Activated T-cell treated with anti-CD3 and anti-CD28 coated beads, Interleukin-2, amount 50 U/mL, for 4 hours (primary cell): ENCODE measurements around the gene KREMEN1. TPM values are rescaled to one million over a fixed set of nuclear protein-coding genes. Genes with fewer than 3 reads are reported as not detected.
A peak's percentile ranks its signal among the peaks of the same experiment; 100 is the strongest.

Source experiments
- ATAC-seq, 2 donors: fragments of 200-7000 bp; cut with Tn5 transposase; one replicate each; pipeline ENCODE4 v1.10.0; 2021
- DNase-seq: peaks from one replicate; pipeline ENCODE4 v3.0.0-alpha.2; 2020
- H3K27me3 Mint-ChIP-seq: one replicate; pipeline ENCODE4 v1.8.0; 2021; ENCODE audit warnings: low read depth, mixed read lengths
- H3K36me3 Mint-ChIP-seq: one replicate; pipeline ENCODE4 v1.8.0; 2022; ENCODE audit warnings: mixed read lengths; ENCODE audit not compliant: insufficient read depth
- H3K4me1 Mint-ChIP-seq: one replicate; pipeline ENCODE4 v1.8.0; 2021; ENCODE audit warnings: low read depth, mixed read lengths
- H3K4me3 Mint-ChIP-seq: one replicate; pipeline ENCODE4 v1.8.0; 2021; ENCODE audit warnings: mild to moderate bottlenecking, moderate library complexity, mixed read lengths
- H3K9me3 Mint-ChIP-seq: one replicate; pipeline ENCODE4 v1.8.0; 2021; ENCODE audit warnings: mixed read lengths
- total RNA-seq, 3 donors: library from RNA; stranded (reverse); gene quantifications; one replicate each; pipeline ENCODE4 v1.2.1, GENCODE V29; 2021

Gene KREMEN1
- total RNA-seq, 3 donors from 2014 or later: 0.03 to 0.33 (median 0.03) TPM

DNA sequence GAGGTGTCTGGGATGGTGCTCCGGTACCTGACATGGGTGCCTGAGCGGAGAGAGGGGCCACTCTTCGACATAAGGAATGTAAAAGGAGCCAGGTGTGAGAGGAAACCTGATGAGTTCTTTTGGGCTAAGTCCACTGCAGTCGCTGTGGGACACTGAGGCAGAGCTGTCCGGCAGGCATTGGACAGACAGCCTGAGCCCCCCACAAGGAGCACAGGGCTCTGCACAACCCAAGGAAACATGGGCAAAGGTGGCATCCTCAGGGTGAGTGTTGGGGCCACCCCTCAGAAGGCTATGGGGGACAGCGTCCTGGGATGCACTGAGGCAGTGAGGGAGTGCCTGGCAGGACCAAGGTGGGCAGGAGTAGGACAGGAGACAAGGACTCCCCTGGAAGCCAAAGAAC is 75.2 kb downstream of the KREMEN1 start:
- Mint-ChIP-seq H3K36me3 (no peaks in the 10 kb centered on the region), H3K4me1 (no peaks in the 10 kb centered on the region), H3K4me3 (no peak overlapping the region), H3K27me3 (peaks cover 16% of the 10 kb centered on the region), H3K9me3 (no peaks in the 10 kb centered on the region)
- no peak for DNase-seq
- no peak for ATAC-seq

DNA sequence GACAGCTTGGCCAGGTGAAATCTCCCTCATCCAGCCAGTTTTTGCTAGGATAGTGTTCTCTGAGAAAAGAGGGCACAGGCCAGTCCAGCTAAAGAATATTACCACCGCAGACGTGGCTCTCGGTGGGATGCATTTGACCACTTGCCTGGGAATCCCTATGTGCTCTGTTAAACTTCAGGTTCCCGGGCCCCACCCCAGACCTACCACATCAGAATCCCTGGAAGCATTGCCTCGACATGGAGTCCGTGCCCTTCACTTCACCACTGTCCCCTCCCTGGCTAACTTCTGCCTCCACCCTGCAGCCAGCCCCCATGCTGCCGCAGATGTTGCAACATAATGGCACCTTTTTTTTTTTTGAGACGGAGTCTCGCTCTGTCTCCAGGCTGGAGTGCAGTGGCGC is 76.0 kb downstream of the KREMEN1 start:
- H3K4me1 Mint-ChIP-seq: no peaks in the 10 kb centered on the region

DNA sequence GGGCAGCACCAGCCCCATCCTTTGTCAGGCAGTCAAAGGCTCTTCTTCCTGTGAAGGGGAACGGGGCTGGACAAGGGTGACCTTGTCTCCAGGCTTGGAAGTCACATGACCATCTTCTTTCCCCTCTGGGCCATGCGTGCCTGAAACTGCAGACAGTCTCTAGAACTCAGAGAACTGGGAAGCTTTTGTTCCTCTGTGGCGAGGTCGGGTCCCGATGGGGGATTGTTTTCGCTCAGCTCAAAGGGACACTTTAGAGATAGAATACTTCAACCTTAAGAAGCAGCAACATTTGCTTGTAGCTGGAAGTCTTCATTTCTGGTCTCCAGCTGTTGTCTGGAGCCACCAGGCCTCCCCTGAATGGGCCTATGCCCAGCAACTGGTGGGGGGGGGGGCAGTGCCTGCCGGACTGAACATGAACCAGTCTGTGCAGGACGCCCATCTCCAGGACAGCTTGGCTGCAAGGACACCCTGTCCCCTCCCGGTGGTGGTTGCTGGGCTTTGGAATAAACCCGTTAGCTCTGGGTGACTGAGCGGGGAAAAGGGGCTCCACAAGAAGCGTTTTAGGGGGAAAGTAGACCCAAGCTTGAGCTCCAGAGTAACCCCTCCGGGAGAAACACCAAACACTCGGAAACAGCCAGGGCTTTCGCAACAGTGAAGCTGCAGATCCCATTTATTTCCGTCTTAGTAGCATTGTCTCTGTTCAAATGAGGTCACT is 77.2 kb downstream of the KREMEN1 start:
- no peak overlapping the region for H3K4me3 Mint-ChIP-seq
- no peaks in the 10 kb centered on the region for H3K9me3 Mint-ChIP-seq
- ATAC-seq: no peak
- no peak for DNase-seq
- H3K36me3 Mint-ChIP-seq: no peaks in the 10 kb centered on the region
- peaks cover 5% of the 10 kb centered on the region for H3K4me1 Mint-ChIP-seq
- peaks cover 29% of the 10 kb centered on the region for H3K27me3 Mint-ChIP-seq

More for the DNA sequence above, 76.0 kb downstream of the KREMEN1 start:
- no peak overlapping the region for H3K4me3 Mint-ChIP-seq
- H3K27me3 Mint-ChIP-seq: peaks cover 23% of the 10 kb centered on the region
- H3K36me3 Mint-ChIP-seq: no peaks in the 10 kb centered on the region
- no peaks in the 10 kb centered on the region for H3K9me3 Mint-ChIP-seq
- DNase-seq: no peak
- ATAC-seq: no peak

DNA sequence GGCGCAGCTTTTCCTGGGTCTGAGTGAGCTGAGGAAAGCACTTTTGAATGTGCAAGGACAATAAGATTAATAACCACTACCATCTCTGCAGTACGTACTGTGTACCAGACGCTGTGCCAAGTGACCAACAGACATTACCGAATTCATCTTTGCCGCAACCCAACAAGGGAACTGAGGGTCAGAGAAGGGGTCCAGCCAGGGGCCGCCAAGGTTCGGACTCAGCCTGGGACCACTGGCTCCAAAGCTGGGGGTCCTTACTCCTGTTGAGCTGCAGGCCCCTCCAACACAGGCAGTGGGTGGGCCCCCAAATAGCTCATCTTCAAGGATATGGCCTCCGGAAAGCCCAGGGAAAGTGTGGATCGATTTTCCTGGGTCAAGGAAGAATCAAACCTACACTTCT is 77.9 kb downstream of the KREMEN1 start:
- ATAC-seq (no peak), DNase-seq (no peak)
- Mint-ChIP-seq H3K4me1 (peaks cover 5% of the 10 kb centered on the region), H3K4me3 (no peak overlapping the region), H3K36me3 (no peaks in the 10 kb centered on the region), H3K9me3 (no peaks in the 10 kb centered on the region), H3K27me3 (peaks cover 33% of the 10 kb centered on the region)

DNA sequence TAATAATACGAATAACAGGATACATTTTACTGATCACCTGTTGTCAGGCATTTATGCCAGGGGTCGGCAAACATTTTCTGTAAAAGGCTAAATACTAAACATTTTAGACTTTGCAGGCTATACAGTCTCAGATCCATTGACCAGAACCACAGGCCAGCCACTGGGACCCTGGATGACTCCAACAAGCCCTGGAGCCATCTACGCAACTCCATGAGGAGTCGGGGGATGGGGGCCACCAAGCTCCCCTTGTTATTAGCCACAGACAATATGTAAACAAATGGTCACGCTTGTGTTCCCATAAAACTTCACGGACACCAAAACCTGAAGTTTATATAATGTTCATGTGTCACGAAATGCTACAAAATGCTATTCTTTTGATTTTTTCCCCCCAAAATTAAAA is 78.5 kb downstream of the KREMEN1 start:
- Mint-ChIP-seq H3K9me3 (no peaks in the 10 kb centered on the region), H3K27me3 (peaks cover 38% of the 10 kb centered on the region), H3K4me1 (peaks cover 5% of the 10 kb centered on the region), H3K36me3 (no peaks in the 10 kb centered on the region), H3K4me3 (no peak overlapping the region)
- no peak for DNase-seq
- ATAC-seq: no peak

DNA sequence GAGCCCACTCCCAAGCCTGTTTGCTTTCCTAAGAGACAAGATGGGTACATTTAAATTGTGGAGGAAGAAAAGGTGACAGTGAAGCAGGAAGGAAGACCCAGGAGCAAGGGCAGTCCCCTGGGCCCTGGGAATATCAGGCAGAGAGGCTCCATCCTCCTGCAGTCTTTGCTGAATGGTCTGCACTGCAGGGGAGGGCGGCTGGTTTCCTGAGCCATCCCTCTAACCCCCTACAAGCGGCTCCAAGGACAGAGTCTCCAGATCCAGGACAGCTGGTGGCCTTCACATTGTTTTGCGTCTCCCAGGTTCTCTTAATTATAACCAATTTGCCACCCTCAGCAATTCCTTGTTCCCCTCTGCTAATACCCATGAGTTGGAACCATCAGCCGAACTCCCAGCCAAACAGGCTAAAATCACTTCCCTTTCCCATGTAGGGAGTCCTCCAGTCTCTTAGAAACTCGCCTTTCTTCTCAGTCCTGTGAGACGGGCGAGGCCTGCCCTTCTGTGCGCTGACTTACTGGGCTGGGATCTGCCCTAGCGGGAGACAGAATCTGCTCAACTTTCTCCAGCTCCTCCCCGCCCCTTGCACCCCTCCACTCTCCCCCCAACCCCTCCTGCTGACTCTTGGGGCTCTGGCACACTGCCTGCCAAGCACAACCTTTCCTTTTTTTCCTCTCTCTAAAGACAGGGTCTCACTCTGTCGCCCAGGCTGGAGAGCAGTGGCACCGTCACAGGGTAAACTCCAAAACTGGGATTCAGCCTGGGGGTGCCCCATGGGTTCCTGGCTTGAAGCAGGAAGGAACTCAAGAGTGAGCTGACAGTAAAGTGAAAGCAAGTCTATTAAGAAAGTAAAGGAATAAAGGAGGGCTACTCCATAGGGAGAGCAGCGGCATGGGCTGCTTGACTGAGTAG is 79.5 kb downstream of the KREMEN1 start:
- Mint-ChIP-seq H3K36me3 (no peaks in the 10 kb centered on the region), H3K4me3 (no peak overlapping the region)
- no peak for DNase-seq

DNA sequence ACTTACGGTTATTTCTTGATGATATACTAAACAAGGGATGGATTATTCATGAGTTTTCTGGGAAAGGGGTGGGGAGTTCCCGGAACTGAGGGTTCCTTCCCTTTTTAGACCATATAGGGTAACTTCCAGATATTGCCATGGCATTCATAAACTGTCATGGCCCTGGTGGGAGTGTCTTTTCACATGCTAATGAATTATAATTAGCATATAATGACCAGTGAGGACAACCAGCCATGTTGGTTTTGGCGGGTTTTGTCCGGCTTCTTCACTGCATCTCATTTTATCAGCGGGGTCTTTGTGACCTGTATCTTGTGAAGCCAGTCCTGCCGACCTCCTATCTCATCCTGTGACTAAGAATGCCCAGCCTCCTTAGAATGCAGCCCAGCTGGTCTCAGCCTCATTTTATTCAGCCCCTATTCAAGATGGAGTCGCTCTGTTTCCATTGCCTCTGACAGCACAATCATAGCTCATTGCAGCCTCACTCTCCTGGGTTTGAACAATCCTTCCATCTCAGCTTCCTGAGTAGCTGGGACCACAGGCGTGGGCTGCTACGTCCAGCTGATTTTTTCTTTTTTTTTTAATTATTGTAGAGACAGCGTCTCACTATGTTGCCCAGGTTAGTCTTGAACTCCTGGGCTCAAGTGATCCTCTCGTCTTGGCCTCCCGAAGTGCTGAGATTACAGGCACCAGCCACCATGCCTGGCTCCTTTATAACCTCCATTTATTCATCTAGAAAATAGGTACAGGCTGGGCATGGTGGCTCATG is 80.3 kb downstream of the KREMEN1 start:
- no peaks in the 10 kb centered on the region for H3K36me3 Mint-ChIP-seq
- ATAC-seq (no peak), DNase-seq (no peak)
- no peak overlapping the region for H3K4me3 Mint-ChIP-seq
- peaks cover 41% of the 10 kb centered on the region for H3K27me3 Mint-ChIP-seq
- peaks cover 5% of the 10 kb centered on the region for H3K4me1 Mint-ChIP-seq
- no peaks in the 10 kb centered on the region for H3K9me3 Mint-ChIP-seq

More for the DNA sequence above, 79.5 kb downstream of the KREMEN1 start:
- H3K9me3 Mint-ChIP-seq: no peaks in the 10 kb centered on the region
- peaks cover 44% of the 10 kb centered on the region for H3K27me3 Mint-ChIP-seq
- no peak for ATAC-seq
- peaks cover 5% of the 10 kb centered on the region for H3K4me1 Mint-ChIP-seq

DNA sequence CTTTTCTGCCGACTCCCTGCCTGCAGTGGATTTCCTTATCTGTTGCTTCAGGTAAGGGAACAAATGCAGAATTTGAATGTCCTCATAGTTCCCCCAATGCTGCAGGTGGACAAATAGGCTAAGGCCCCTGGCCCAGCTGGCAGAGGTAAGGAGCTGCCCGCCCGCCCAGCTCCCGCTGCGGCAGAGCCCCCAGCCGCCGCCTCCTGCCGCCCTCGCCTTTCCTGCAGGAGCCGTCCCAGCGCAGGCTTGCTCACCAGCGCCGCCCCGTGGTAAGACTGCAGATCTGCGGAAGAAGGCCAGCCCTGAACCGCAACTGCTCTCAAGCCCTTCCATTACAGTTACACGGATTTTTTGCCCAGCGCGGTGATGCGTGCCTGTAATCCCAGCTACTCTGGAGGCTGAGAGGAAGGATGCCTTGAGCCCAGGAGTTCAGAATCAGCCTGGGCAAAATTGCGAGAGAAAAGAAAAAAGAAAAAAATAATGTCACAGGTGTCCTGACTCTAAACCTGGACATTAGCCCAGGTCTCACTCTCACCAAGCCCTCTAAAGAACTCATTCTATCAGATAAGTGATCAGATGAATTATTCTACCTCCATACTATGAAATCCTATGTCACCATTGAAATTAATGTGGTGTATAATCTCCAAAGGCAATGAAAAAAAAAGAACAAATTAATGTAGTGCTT is 81.7 kb downstream of the KREMEN1 start:
- DNase-seq (peak; percentile 76), ATAC-seq (peak; percentile 77 to 87)
- H3K36me3 Mint-ChIP-seq: no peaks in the 10 kb centered on the region
- no peak overlapping the region for H3K4me3 Mint-ChIP-seq
- H3K4me1 Mint-ChIP-seq: peaks cover 5% of the 10 kb centered on the region
- peaks cover 42% of the 10 kb centered on the region for H3K27me3 Mint-ChIP-seq
- H3K9me3 Mint-ChIP-seq: no peaks in the 10 kb centered on the region

DNA sequence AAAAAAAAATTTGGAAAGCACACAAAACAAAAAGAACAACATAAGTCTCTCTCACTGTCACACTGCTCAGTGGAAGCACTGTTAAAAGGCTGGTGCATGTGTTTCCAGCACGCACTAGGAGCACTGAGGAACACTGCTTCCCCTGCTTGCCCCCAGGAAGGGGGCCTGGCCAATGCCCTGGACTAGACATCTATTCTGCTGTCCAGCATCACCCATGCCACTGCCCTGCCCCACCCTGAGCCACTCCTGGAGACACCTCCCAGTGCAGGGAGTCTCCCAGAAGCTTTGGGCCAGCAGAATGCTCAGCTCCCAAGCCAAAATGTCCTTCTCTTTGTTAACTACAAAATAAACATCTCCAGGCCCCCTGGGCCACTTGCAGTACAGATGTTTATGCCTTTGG is 83.1 kb downstream of the KREMEN1 start:
- Mint-ChIP-seq H3K36me3 (no peaks in the 10 kb centered on the region), H3K4me3 (no peak overlapping the region), H3K9me3 (no peaks in the 10 kb centered on the region), H3K27me3 (peaks cover 52% of the 10 kb centered on the region), H3K4me1 (peaks cover 5% of the 10 kb centered on the region)
- DNase-seq: no peak
- ATAC-seq: no peak

DNA sequence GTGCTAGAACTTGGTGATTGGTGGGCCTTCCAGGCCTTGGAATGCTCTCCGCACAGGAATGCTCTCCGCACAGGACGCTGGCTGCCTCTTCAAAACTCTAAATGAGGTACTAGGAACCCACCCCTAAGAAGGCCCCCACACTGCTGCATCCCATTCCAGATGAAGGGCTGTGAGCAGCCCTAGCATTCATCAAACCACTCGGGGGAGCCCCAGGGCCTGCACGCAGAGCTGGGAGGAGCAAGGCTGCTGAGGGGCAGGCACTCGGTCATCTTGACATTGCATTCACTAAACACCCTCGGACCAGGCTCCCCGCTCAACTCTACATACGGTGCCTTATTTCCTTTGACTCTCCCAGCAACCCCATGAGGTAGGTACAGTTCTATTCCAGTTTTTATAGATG is 83.7 kb downstream of the KREMEN1 start:
- H3K27me3 Mint-ChIP-seq: peaks cover 53% of the 10 kb centered on the region
- H3K36me3 Mint-ChIP-seq: no peaks in the 10 kb centered on the region
- no peaks in the 10 kb centered on the region for H3K9me3 Mint-ChIP-seq
- DNase-seq (no peak), ATAC-seq (no peak)
- peaks cover 5% of the 10 kb centered on the region for H3K4me1 Mint-ChIP-seq
- no peak overlapping the region for H3K4me3 Mint-ChIP-seq

DNA sequence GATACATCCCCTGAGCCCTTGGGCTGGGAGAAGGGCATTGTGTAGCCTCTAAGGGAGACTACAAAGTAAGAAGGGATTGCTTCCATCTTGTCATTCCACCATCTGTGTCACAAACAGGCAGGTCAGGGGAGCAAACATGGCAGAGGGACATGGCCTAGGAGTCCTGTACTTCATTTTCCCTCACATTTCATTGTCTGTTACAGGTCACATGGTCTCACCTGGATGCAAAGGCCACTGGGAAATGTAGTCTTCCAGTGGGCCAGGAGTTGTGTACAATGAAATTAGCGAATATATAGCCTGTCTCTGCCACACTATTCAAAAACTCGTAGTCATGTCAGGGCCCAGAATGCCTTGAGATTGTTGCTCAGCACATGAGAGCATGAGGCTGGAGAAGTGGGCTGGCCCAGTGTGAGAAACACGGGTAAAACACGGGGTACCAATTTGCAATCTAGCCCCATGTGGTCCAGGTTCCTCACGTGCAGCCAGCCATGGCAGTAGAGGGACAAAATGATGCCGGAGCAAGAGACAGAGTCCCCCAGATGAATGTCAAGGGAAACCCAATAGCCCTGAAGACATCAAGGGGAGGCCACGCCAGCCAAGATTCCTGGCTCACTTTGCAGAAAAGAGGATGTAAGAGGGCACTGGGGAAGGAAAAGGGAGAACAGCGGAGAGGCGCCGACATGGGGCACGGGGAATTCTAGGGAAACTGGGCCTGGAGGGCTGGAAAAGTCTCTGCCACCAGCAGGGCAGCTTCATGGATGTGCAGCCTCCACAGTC is 85.1 kb downstream of the KREMEN1 start:
- ATAC-seq: no peak
- no peak for DNase-seq
- H3K4me3 Mint-ChIP-seq: no peak overlapping the region
- peaks cover 5% of the 10 kb centered on the region for H3K4me1 Mint-ChIP-seq
- no peaks in the 10 kb centered on the region for H3K36me3 Mint-ChIP-seq
- no peaks in the 10 kb centered on the region for H3K9me3 Mint-ChIP-seq
- H3K27me3 Mint-ChIP-seq: peaks cover 43% of the 10 kb centered on the region

DNA sequence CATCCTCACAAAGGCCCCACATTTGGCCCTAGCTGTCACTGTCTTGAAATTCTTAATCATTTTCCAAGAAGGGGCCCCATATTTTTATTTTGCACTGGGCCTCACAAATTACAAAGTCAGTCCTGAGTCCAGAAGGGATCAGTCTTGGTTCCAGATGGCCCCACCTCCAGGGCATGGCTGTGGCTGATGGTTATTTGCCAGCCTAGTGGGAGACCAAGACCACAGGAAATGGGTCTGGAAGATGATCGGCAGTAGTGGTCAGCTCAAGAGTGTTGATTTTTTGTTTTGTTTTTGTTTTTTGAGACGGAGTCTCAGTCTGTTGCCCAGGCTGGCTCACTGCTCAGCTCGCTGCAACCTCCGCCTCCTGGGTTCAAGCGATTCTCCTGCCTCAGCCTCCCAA is 85.7 kb downstream of the KREMEN1 start:
- no peak for ATAC-seq
- H3K4me1 Mint-ChIP-seq: peaks cover 5% of the 10 kb centered on the region
- H3K27me3 Mint-ChIP-seq: peaks cover 38% of the 10 kb centered on the region

DNA sequence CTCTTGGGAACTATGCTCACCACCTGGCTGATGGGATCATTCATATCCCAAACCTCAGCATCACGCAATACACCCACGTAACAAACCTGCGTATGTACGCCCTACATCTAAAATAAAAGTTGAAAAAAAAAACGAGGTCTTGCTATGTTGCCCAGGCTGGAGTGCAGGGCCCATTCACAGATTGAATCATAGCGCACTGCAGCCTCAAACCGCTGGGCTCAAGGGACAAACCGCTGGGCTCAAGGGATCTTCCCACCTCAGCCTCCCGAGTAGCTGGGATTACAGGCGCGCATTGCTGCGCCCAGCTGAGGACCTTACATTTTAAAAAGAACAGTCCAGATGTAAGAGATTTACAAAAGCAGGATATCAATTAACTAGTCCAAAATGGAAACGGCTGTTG is 91.0 kb downstream of the KREMEN1 start:
- H3K36me3 Mint-ChIP-seq: no peaks in the 10 kb centered on the region
- DNase-seq (no peak), ATAC-seq (no peak)
- H3K4me1 Mint-ChIP-seq: peaks cover 19% of the 10 kb centered on the region
- peaks cover 13% of the 10 kb centered on the region for H3K27me3 Mint-ChIP-seq
- no peaks in the 10 kb centered on the region for H3K9me3 Mint-ChIP-seq
- no peak overlapping the region for H3K4me3 Mint-ChIP-seq

More for the DNA sequence above, 85.7 kb downstream of the KREMEN1 start:
- Mint-ChIP-seq H3K36me3 (no peaks in the 10 kb centered on the region), H3K9me3 (no peaks in the 10 kb centered on the region), H3K4me3 (no peak overlapping the region)
- no peak for DNase-seq
